ENCODE results near the gene MGMT.

Gene MGMT

DNA sequence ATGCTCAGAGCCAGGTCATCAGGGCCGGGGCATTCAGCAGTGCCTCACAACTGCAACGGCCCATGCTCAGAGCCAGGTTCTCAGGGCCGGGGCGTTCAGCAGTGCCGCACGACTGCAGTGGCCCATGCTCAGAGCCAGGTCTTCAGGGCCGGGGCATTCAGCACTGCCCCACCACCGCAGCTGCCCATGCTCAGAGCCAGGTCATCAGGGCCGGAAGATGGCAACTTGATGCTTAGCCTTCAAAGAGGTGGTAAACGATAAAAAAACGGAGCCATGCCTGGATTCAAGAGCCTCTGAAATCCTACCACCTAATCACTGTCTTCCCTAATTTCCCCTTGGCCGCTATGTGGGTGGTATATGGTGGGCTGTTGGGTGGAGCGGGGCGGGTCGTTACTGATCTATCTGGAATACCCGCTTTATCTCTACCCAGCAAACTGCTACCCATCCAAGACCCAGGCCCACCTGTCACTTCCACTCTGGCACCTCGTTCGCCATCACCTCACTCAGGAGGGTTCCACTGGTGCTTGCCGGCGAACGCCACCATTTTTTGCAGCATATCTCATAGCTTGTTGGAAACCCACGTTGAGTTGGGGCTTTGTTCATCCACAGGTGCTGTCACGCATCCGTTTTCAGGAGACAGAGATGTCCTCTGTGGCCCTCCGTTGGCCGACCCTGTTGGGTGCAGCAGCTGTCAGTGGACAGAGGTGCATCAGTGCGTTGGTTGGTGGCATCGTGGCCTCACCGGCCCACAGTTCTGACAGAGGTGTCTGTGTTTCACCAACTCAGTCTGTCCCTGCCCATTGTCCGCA is 275.9 kb downstream of the MGMT start:
- TF ChIP-seq, protein P1, sequence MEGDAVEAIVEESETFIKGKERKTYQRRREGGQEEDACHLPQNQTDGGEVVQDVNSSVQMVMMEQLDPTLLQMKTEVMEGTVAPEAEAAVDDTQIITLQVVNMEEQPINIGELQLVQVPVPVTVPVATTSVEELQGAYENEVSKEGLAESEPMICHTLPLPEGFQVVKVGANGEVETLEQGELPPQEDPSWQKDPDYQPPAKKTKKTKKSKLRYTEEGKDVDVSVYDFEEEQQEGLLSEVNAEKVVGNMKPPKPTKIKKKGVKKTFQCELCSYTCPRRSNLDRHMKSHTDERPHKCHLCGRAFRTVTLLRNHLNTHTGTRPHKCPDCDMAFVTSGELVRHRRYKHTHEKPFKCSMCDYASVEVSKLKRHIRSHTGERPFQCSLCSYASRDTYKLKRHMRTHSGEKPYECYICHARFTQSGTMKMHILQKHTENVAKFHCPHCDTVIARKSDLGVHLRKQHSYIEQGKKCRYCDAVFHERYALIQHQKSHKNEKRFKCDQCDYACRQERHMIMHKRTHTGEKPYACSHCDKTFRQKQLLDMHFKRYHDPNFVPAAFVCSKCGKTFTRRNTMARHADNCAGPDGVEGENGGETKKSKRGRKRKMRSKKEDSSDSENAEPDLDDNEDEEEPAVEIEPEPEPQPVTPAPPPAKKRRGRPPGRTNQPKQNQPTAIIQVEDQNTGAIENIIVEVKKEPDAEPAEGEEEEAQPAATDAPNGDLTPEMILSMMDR (IDR thresholded peaks at IDR 0.05; ENCODE audit: low read depth, low read length): no peak

DNA sequence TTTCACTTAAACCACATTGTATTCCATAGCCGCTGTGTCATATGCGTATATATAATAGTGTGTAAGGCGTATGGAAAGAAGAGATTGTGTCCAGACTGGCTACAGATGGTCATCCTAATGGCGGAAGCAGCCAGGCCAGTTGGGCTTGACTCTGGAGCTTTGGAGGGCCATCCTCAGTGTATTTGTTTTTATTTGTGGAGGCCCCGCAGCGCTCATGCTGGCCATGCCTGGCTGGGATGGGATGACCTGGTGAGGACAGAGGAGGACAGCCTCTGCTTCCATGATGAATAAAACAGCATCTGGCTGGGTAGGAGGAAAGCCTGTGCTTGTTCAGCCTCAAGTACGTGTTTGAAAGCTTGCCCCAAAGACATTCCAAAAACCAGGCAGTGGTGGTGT is 276.7 kb downstream of the MGMT start:
- no peak for DNase-seq (ENCODE audit: extremely low read depth, low read depth)
- TF ChIP-seq, protein P1 (IDR thresholded peaks at IDR 0.05; ENCODE audit: low read depth, low read length): no peak

More for the DNA sequence above, 275.9 kb downstream of the MGMT start:
- DNase-seq (ENCODE audit: extremely low read depth, low read depth): no peak

DNA sequence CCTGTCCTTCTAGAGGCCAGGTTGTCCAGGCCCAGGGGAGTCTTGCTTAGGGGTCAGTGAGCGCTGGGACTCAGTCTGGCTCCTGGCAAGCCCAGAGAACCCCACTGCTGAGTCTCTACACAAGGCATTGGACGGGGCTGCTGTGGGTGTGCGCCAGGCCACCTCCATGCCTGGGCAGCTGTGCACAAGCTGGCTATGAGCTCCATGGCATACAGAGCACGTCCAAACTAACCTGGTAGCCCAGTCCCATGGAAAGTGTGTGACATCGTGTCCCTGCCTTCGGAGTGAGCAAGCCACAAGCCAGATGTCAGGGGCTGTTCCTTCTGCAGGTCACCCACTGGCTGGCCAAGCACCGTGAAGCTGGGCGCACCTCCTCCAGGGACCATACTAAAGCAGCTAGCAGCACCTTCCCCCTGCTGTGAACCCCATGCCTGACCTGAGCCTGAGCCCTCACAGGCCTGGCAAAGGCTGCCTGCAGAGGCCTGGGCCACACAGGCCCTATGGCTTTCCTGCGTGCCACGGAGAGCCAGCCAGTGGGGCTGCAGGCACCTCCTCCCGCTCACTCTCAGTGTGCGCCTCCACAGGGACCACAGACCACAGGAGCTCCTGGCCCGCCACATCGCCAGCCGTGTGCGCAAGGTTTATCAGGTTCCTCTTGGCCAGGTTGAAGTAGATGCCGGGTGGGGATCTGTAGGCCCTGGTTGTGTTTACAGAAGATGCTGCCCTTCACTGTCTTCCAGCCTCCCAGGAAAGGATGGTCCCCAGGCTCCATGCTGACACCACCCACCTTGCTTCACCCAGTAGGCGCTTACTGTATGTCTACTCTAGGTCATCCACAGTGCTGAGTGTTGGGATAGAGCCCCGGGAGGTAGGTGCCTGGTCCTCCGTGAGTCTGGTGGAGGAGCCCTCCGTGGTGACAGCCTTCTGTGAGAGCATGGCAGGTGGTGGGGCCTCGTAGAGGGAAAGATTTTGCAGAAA is 277.4 kb downstream of the MGMT start:
- TF ChIP-seq, protein P1 (IDR thresholded peaks at IDR 0.05; ENCODE audit: low read depth, low read length): no peak
- no peak for DNase-seq (ENCODE audit: extremely low read depth, low read depth)

DNA sequence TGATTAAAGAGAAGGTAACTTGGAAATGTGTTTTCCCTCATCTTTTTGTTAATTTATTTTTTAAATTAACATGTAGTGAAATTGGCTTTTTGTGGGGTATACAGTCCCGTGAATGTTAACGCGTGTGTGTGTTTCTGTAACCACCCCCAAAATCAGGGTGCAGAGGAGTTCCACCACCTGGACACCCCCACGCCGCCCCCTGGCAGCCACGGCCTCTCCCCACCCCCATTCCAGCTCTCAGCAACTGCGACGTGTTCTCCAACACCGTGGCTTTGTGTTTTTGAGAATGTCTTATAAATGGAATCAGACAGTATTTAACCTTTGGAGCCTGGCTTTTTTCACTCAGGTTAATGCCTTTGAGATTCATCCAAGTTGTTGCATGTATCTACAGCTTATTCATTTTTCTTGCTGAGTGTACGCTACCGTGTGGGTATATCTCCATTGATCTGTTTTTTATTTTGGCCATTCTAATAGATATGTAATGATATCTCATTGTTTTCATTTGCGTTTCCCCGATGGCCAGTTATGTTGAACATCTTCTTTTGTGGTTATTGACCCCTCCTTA is 278.2 kb downstream of the MGMT start:
- TF ChIP-seq, protein P1 (IDR thresholded peaks at IDR 0.05; ENCODE audit: low read depth, low read length): no peak
- DNase-seq (ENCODE audit: extremely low read depth, low read depth): no peak

DNA sequence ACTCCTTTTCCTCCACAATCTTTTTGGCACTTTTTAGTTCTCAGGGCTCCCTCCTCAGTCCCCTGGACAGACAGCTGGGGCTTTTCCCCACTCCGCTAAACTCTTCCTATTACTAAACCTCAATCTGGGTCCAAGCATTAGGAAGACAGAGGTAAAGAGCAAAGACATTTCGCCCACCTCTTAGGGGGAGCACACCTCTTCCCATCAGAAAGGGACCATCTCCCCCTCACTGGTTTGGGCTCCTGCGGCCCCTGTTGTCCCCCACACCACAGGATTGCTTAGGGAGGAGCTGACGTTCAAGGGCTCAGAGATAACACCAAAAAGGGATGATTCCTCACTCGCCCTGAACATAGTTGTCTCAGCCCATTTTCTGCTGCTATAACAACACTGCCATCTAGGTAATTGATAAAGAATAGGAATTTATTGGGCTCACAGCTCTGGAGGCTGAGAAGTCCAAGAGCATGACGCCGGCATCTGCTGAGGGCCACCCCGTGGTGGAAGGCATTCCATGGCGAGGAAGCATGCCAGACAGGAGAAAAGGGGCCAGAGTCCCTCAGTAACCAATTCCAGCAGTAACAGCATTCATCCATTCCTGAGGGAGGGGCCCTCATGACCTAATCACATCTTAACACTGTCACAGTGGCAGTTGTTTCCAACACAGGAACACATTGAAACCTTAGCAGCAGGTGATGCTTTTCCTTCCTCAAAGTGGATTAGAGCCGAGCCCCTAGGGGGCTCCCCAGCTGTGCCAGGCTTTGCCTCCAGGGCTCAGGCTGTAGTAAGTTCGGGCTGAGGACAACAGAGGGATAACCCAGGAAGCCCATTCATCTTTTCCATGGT is 287.4 kb downstream of the MGMT start:
- TF ChIP-seq, protein P1 (IDR thresholded peaks at IDR 0.05; ENCODE audit: low read depth, low read length): no peak
- DNase-seq (ENCODE audit: extremely low read depth, low read depth): no peak

DNA sequence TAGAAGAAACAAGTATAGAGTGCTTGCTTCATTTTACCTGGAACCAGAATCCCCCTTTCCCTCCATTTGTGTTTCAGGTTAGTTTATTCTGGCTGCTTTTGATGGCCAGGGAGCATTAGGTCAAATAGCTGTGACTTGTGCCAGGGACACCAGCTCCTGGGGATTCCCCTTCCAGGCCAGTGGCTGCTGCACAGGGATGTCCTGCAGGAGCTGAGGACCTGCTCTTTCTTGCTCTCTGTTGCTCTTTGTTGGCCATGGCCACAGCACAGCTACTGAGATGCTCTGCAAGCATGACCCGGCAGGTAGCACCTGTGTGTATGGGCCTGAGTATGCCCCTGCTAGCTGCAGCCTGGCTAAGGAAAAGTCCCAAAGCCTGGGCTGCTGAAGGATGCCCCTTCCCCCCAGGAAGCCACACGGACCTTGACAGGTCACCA is 288.1 kb downstream of the MGMT start:
- DNase-seq (ENCODE audit: extremely low read depth, low read depth): no peak

More for the DNA sequence above, 288.1 kb downstream of the MGMT start:
- TF ChIP-seq, protein P1 (IDR thresholded peaks at IDR 0.05; ENCODE audit: low read depth, low read length): no peak
